DMS53 treated with DMSO at 0.1 percent for 48 hours (cell line): ENCODE results near the gene TCEAL8.
A peak's percentile ranks its signal among the peaks of the same experiment; 100 is the strongest.

Experiments
- DNase-seq: peaks from one replicate; lab custom pipeline; 2025; ENCODE audit not compliant: unreplicated experiment; lab: John Stamatoyannopoulos, UW

The TCEAL8 gene

GRCh38 chrX:103215425-103215991, 39.4 kb downstream of the TCEAL8 start:
- DNase-seq = no peak

DNA sequence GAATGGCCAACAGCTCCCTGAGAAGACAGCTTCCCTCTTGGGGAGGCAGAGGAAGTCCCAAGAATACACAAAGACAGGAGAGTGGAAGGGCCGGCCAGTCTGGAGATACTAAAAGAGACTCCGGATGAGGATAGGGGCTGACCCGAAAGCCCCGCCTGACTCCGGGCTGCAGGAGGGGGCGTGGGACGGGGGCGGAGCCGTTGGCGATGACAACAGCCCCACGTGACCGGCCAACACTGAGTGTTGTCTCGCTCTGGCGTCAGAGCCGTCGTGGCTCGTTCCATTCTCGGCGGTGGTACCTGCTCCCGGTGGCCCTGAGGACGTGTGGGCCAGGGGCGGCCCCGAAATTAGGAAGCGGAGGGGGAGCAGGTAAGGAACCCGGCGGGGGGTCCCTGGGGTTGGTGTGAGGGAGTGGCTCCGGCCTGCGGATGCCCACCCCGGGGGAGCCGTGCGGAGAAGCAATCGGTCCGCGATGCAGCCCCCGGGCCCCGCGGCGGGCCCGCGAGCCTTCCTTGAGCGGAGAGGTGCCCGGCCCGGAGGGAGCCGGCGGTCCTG, 40.0 kb downstream of the TCEAL8 start, which contains the start of gene BEX4:
Gene BEX4, plus strand, starts transcription at position 239 of the 555 bp plus-strand sequence. CDS start 1,046 bp downstream, outside the sequence.
- peak; percentile 54 for DNase-seq

- no peak for DNase-seq
Observed at GRCh38 chrX:103212749-103213457, 42.1 kb downstream of the TCEAL8 start.

- DNase-seq = peak; percentile 4
Observed at GRCh38 chrX:103211012-103211715, 43.8 kb downstream of the TCEAL8 start.

- DNase-seq = no peak
Observed at GRCh38 chrX:103210056-103210455, 44.9 kb downstream of the TCEAL8 start.
